Fibroblast of lung (primary cell): ENCODE results near the gene LAPTM5. TPM values are rescaled to one million over a fixed set of nuclear protein-coding genes. Genes with fewer than 3 reads are reported as not detected.

Source experiments
- DNase-seq, 2 donors: peaks; one replicate each; pipeline versions ENCODE4 v3.0.0 to v3.0.0-alpha.2; 2010; ENCODE audit warnings: low read depth in 2 of 2
- H2AFZ ChIP-seq: 2 replicates; pipeline ENCODE4 v1.5.1; 2012; ENCODE audit warnings: low read length, control low read depth, inconsistent platforms
- H3K27ac ChIP-seq: 2 replicates; pipeline ENCODE4 v1.5.1; 2011; ENCODE audit warnings: low read length, control low read depth; ENCODE audit not compliant: insufficient read depth
- H3K27me3 ChIP-seq: 2 replicates; pipeline ENCODE4 v1.5.1; 2011; ENCODE audit warnings: mild to moderate bottlenecking, low read length; ENCODE audit not compliant: control insufficient read depth, insufficient read depth
- H3K36me3 ChIP-seq: 2 replicates; pipeline ENCODE4 v1.5.1; 2011; ENCODE audit warnings: low read length; ENCODE audit not compliant: control insufficient read depth, insufficient read depth
- H3K4me1 ChIP-seq: 2 replicates; pipeline ENCODE4 v1.5.1; 2011; ENCODE audit warnings: low read length; ENCODE audit not compliant: control insufficient read depth, insufficient read depth; ENCODE audit errors: extremely low read depth
- H3K4me2 ChIP-seq: 2 replicates; pipeline ENCODE4 v1.5.1; 2011; ENCODE audit warnings: low read length, control low read depth; ENCODE audit not compliant: insufficient read depth; ENCODE audit errors: extremely low read depth
- H3K4me3 ChIP-seq, 4 experiments: fragments of 200-600 bp in 1 of 4; sonication (generic) in 1 of 4; replicated peaks in 1 of 4; 2 replicates each; pipeline ENCODE4 v1.5.1; 2011 to 2016; ENCODE audit warnings: low read length in 4 of 4, low read depth in 3 of 4, mild to moderate bottlenecking in 3 of 4, control low read depth in 2 of 4, inconsistent platforms in 1 of 4, mixed read lengths in 1 of 4; ENCODE audit not compliant: insufficient read depth in 1 of 4; ENCODE audit errors: control extremely low read depth in 1 of 4
- H3K79me2 ChIP-seq: 2 replicates; pipeline ENCODE4 v1.5.1; 2012; ENCODE audit warnings: mild to moderate bottlenecking, low read length, inconsistent platforms; ENCODE audit not compliant: control insufficient read depth, insufficient read depth
- H3K9ac ChIP-seq: 2 replicates; pipeline ENCODE4 v1.5.1; 2011; ENCODE audit warnings: mild to moderate bottlenecking, low read length, control low read depth; ENCODE audit not compliant: insufficient read depth
- H3K9me3 ChIP-seq: 2 replicates; pipeline ENCODE4 v1.5.1; 2012; ENCODE audit warnings: low read depth, low read length; ENCODE audit not compliant: control insufficient read depth, insufficient read depth
- H4K20me1 ChIP-seq: 2 replicates; pipeline ENCODE4 v1.5.1; 2011; ENCODE audit warnings: low read length; ENCODE audit not compliant: control insufficient read depth, insufficient read depth; ENCODE audit errors: extremely low read depth
- EZH2 ChIP-seq: IDR thresholded peaks from 2 replicates; pipeline ENCODE4 v1.5.1; 2012; ENCODE audit warnings: low read length, control low read depth, mild to moderate bottlenecking; ENCODE audit errors: missing control alignments
- polyA plus RNA-seq, 2 donors: library from polyadenylated mRNA; depleted of rRNA in 1 of 2; stranded (reverse) in 1 of 2; unstranded in 1 of 2; fragments of >200 nt; gene quantifications; 2 replicates each; pipeline ENCODE4 v1.2.1, GENCODE V29; 2011 to 2012; ENCODE audit warnings: missing spikeins in 1 of 2
- total RNA-seq: library from RNA; depleted of rRNA; stranded (reverse); fragments of >200 nt; gene quantifications from 2 replicates; pipeline ENCODE4 v1.2.1, GENCODE V29; 2014
- TF ChIP-seq, protein P1 (sequence below), 2 donors: IDR thresholded peaks in 1 of 2; conservative IDR thresholded peaks in 1 of 2; 1 replicate in 1 of 2; 2 replicates in 1 of 2; pipeline ENCODE4 v1.5.1; 2011 to 2012; ENCODE audit warnings: low read length in 2 of 2, control low read depth in 1 of 2, inconsistent platforms in 1 of 2, low read depth in 1 of 2, mild to moderate bottlenecking in 1 of 2

Gene LAPTM5
- total and polyA plus RNA-seq, 2 donors (not counting 1 experiment from before 2014, with no cell fraction given): under 0.01 to 0.32 TPM

- Histone ChIP-seq H2AFZ (no peak overlapping the region), H3K4me2 (no peak overlapping the region), H3K36me3 (no peaks in the 10 kb centered on the region), H3K4me1 (no peaks in the 10 kb centered on the region), H3K27me3 (no peaks in the 10 kb centered on the region), H3K9me3 (no peaks in the 10 kb centered on the region), H4K20me1 (no peaks in the 10 kb centered on the region), H3K9ac (no peak overlapping the region), H3K4me3 (no peak overlapping the region), H3K79me2 (no peaks in the 10 kb centered on the region), H3K27ac (no peak overlapping the region)
- no peak for DNase-seq
- TF ChIP-seq, protein P1, sequence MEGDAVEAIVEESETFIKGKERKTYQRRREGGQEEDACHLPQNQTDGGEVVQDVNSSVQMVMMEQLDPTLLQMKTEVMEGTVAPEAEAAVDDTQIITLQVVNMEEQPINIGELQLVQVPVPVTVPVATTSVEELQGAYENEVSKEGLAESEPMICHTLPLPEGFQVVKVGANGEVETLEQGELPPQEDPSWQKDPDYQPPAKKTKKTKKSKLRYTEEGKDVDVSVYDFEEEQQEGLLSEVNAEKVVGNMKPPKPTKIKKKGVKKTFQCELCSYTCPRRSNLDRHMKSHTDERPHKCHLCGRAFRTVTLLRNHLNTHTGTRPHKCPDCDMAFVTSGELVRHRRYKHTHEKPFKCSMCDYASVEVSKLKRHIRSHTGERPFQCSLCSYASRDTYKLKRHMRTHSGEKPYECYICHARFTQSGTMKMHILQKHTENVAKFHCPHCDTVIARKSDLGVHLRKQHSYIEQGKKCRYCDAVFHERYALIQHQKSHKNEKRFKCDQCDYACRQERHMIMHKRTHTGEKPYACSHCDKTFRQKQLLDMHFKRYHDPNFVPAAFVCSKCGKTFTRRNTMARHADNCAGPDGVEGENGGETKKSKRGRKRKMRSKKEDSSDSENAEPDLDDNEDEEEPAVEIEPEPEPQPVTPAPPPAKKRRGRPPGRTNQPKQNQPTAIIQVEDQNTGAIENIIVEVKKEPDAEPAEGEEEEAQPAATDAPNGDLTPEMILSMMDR (conservative IDR thresholded peaks at IDR 0.05 in 1 of 2, IDR thresholded peaks at IDR 0.05 in 1 of 2; ENCODE audit: low read depth in 1 of 2, low read length in 2 of 2): no peak
- no peak for TF ChIP-seq EZH2
These were observed 32.7 kb downstream of the LAPTM5 start for GRCh38 chr1:30724655-30725421.

GRCh38 chr1:30724175-30724574 is 33.4 kb downstream of the LAPTM5 start:
- TF ChIP-seq, protein P1 (conservative IDR thresholded peaks at IDR 0.05 in 1 of 2, IDR thresholded peaks at IDR 0.05 in 1 of 2; ENCODE audit: low read depth in 1 of 2, low read length in 2 of 2): peak in 1 of 2 donors; percentile 16
- TF ChIP-seq EZH2: no peak
- H3K4me3 ChIP-seq: no peak overlapping the region
- no peaks in the 10 kb centered on the region for H3K36me3 ChIP-seq
- no peak overlapping the region for H3K4me2 ChIP-seq
- H3K27me3 ChIP-seq: no peaks in the 10 kb centered on the region
- no peaks in the 10 kb centered on the region for H4K20me1 ChIP-seq
- H3K79me2 ChIP-seq: no peaks in the 10 kb centered on the region
- H3K9ac ChIP-seq: no peak overlapping the region
- no peak for DNase-seq
- H3K4me1 ChIP-seq: peaks cover 2% of the 10 kb centered on the region
- H3K9me3 ChIP-seq: no peaks in the 10 kb centered on the region
- H3K27ac ChIP-seq: no peak overlapping the region
- H2AFZ ChIP-seq: no peak overlapping the region

- Histone ChIP-seq H3K9ac (no peak within 1 kb of the TSS), H4K20me1 (no peaks in the 10 kb centered on the region), H3K4me3 (no peak within 1 kb of the TSS), H3K4me1 (peaks cover 2% of the 10 kb centered on the region), H3K27ac (no peak within 1 kb of the TSS), H3K4me2 (no peak within 1 kb of the TSS), H3K27me3 (no peaks in the 10 kb centered on the region), H3K36me3 (no peaks in the 10 kb centered on the region), H3K79me2 (no peaks in the 10 kb centered on the region), H2AFZ (no peak within 1 kb of the TSS), H3K9me3 (no peaks in the 10 kb centered on the region)
- no peak for DNase-seq
- TF ChIP-seq EZH2: no peak
- TF ChIP-seq, protein P1 (conservative IDR thresholded peaks at IDR 0.05 in 1 of 2, IDR thresholded peaks at IDR 0.05 in 1 of 2; ENCODE audit: low read depth in 1 of 2, low read length in 2 of 2): no peak
These were observed 34.2 kb downstream of the LAPTM5 start, which contains the start of gene MATN1 for GRCh38 chr1:30723331-30723755. MATN1 (minus strand) TSS chr1:30723585; CDS start chr1:30723551, 34 bp downstream.
